ENCODE results near the gene BMX.

Gene BMX

GRCh38 chrX:15493118-15493962, 7.3 kb upstream of the BMX start, which contains the start of gene PIR:
PIR (minus strand) TSS chrX:15493333; CDS start chrX:15491257, 2,076 bp downstream.
- TF ChIP-seq, protein P1, sequence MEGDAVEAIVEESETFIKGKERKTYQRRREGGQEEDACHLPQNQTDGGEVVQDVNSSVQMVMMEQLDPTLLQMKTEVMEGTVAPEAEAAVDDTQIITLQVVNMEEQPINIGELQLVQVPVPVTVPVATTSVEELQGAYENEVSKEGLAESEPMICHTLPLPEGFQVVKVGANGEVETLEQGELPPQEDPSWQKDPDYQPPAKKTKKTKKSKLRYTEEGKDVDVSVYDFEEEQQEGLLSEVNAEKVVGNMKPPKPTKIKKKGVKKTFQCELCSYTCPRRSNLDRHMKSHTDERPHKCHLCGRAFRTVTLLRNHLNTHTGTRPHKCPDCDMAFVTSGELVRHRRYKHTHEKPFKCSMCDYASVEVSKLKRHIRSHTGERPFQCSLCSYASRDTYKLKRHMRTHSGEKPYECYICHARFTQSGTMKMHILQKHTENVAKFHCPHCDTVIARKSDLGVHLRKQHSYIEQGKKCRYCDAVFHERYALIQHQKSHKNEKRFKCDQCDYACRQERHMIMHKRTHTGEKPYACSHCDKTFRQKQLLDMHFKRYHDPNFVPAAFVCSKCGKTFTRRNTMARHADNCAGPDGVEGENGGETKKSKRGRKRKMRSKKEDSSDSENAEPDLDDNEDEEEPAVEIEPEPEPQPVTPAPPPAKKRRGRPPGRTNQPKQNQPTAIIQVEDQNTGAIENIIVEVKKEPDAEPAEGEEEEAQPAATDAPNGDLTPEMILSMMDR (IDR thresholded peaks at IDR 0.05; ENCODE audit: low read depth, low read length, missing control alignments) = peak; percentile 48
- H3K4me3 ChIP-seq (ENCODE audit: low read depth, low read length) = peak within 1 kb of the TSS; percentile 58
- DNase-seq (ENCODE audit: low read depth) = peak; percentile 25

GRCh38 chrX:15495801-15496200, 4.8 kb upstream of the BMX start:
- no peak for DNase-seq (ENCODE audit: low read depth)
- no peak overlapping the region for H3K4me3 ChIP-seq (ENCODE audit: low read depth, low read length)
- TF ChIP-seq, protein P1 (IDR thresholded peaks at IDR 0.05; ENCODE audit: low read depth, low read length, missing control alignments) = no peak

GRCh38 chrX:15496824-15497223, 3.8 kb upstream of the BMX start:
- no peak for DNase-seq (ENCODE audit: low read depth)
- H3K4me3 ChIP-seq (ENCODE audit: low read depth, low read length) = no peak overlapping the region
- TF ChIP-seq, protein P1 (IDR thresholded peaks at IDR 0.05; ENCODE audit: low read depth, low read length, missing control alignments) = no peak

DNA sequence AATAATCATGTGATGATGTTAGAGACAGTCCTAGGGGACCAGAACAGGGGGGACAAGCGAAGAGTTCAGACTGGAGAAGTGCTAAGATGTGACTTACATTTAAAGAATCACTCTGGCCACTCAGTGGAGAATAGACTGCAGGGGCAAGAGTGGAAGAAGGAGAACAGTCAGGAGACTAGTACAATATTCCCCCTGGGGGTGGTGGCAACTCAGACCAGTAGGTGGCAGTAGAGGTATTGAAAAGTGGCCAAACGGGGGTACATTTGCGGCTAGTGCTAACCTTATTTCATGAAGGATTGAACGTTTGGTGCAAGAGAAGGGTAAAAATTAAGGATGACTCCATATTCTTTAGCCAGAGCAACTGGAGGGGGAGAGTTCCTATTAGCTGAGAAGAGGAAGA, 2.7 kb upstream of the BMX start:
- H3K4me3 ChIP-seq (ENCODE audit: low read depth, low read length) = no peak overlapping the region
- TF ChIP-seq, protein P1 (IDR thresholded peaks at IDR 0.05; ENCODE audit: low read depth, low read length, missing control alignments) = peak; percentile 63
- DNase-seq (ENCODE audit: low read depth) = no peak

DNA sequence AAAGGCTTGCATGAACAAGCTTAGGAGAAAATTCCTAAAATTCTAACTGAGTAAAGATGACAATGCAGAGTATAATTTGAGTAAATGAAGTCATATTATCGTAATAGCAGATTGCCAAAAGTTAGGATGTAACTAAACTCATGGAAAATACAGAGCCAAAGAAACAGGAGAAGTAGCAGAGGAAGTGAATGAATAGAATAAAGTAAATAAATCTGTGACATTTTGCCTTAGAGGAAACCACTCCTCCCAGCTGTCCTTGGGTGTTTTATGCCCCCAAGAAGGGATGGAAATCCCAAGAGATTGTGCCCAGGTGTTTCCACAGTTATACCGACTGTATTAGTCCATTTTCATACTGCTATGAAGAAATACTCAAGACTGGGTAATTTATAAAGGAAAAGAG, 1.9 kb upstream of the BMX start:
- TF ChIP-seq, protein P1 (IDR thresholded peaks at IDR 0.05; ENCODE audit: low read depth, low read length, missing control alignments) = no peak

DNA sequence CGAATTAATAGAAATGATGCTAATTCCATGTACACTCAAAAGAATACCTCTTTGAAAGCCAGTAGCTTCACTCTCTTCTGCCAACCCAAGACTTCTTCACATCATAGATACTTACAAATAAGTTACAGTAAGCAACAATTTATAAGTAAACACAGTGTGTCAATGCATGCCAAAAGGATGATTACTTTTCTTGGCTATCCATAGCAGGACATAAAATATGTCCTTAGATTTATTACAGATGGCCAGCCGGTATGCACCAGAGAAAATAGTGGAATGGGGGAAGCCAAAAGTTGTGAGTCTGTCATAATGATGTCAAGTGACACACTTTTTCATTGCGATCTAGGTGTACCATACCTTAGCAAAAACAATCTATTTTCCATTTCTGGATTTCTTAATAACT, 631 bp upstream of the BMX start:
- no peak for DNase-seq (ENCODE audit: low read depth)
- TF ChIP-seq, protein P1 (IDR thresholded peaks at IDR 0.05; ENCODE audit: low read depth, low read length, missing control alignments) = no peak
- no peak overlapping the region for H3K4me3 ChIP-seq (ENCODE audit: low read depth, low read length)

More for the DNA sequence above, 1.9 kb upstream of the BMX start:
- H3K4me3 ChIP-seq (ENCODE audit: low read depth, low read length) = no peak overlapping the region
- no peak for DNase-seq (ENCODE audit: low read depth)

GRCh38 chrX:15501506-15501905, 899 bp downstream of the BMX start:
- TF ChIP-seq, protein P1 (IDR thresholded peaks at IDR 0.05; ENCODE audit: low read depth, low read length, missing control alignments) = no peak
- DNase-seq (ENCODE audit: low read depth) = no peak
- H3K4me3 ChIP-seq (ENCODE audit: low read depth, low read length) = no peak overlapping the region

Measured in GM12864 (cell line).